C4-2B (cell line): ENCODE results near the gene SETD9.

Source experiments
- H3K27ac ChIP-seq: fragments of 450-650 bp; 2 replicates; pipeline ENCODE4 v1.5.1; 2017
- CTCF ChIP-seq: fragments of 450-650 bp; conservative IDR thresholded peaks from 2 replicates; pipeline ENCODE4 v1.5.1; 2017; ENCODE audit warnings: mild to moderate bottlenecking
- ZFX ChIP-seq: fragments of 450-650 bp; IDR thresholded peaks from 2 replicates; pipeline ENCODE4 v1.6.1; 2017

The SETD9 gene

GRCh38 chr5:56909294-56910209, at the start of gene SETD9:
Gene SETD9 (plus strand): TSS chr5:56909596. CDS start chr5:56909646, 50 bp downstream.
- H3K27ac ChIP-seq = peak within 1 kb of the TSS; percentile 88
- TF ChIP-seq CTCF = no peak
- peak; percentile 56 for TF ChIP-seq ZFX

GRCh38 chr5:56861893-56862485, 47.4 kb upstream of the SETD9 start:
- H3K27ac ChIP-seq = no peak overlapping the region
- TF ChIP-seq CTCF (no peak), ZFX (no peak)

GRCh38 chr5:56862909-56863308, 46.5 kb upstream of the SETD9 start:
- TF ChIP-seq CTCF (no peak), ZFX (no peak)
- no peak overlapping the region for H3K27ac ChIP-seq

GRCh38 chr5:56871777-56872176, 37.6 kb upstream of the SETD9 start:
- H3K27ac ChIP-seq = no peak overlapping the region
- TF ChIP-seq ZFX = no peak
- no peak for TF ChIP-seq CTCF

GRCh38 chr5:56873056-56873455, 36.3 kb upstream of the SETD9 start:
- TF ChIP-seq CTCF (no peak), ZFX (no peak)
- H3K27ac ChIP-seq = no peak overlapping the region

GRCh38 chr5:56876327-56876726, 33.1 kb upstream of the SETD9 start:
- TF ChIP-seq ZFX (no peak), CTCF (no peak)
- no peak overlapping the region for H3K27ac ChIP-seq

- H3K27ac ChIP-seq = no peak overlapping the region
- TF ChIP-seq CTCF (no peak), ZFX (no peak)
Observed at GRCh38 chr5:56881571-56881970, 27.8 kb upstream of the SETD9 start.
